HUES64 (cell line): ENCODE results near the gene TREML1.
"Not testable (repeated sequence)": the region's sequence is repeated elsewhere in the genome, so short reads cannot be mapped to it uniquely, and the experiment has no call there.

Source experiments
- H3K27ac ChIP-seq: 2 replicates; pipeline ENCODE4 v1.7.0; 2013; ENCODE audit warnings: low read depth, low read length, inconsistent platforms
- H3K27me3 ChIP-seq: 2 replicates; pipeline ENCODE4 v1.6.1; 2013; ENCODE audit warnings: mild to moderate bottlenecking, low read length; ENCODE audit not compliant: insufficient read depth
- H3K36me3 ChIP-seq: 2 replicates; pipeline ENCODE4 v1.6.1; 2013; ENCODE audit warnings: mild to moderate bottlenecking, low read length; ENCODE audit not compliant: insufficient read depth
- H3K4me1 ChIP-seq: 2 replicates; pipeline ENCODE4 v1.6.1; 2013; ENCODE audit warnings: mild to moderate bottlenecking, low read length, moderate library complexity; ENCODE audit not compliant: insufficient read depth
- H3K4me3 ChIP-seq: 2 replicates; pipeline ENCODE4 v1.5.1; 2013; ENCODE audit warnings: mild to moderate bottlenecking, low read length, moderate library complexity
- H3K9ac ChIP-seq: 2 replicates; pipeline ENCODE4 v1.6.1; 2013; ENCODE audit warnings: mild to moderate bottlenecking, low read depth, low read length
- H3K9me3 ChIP-seq: 2 replicates; pipeline ENCODE4 v1.6.1; 2013; ENCODE audit warnings: low read depth, low read length; ENCODE audit not compliant: insufficient read depth
- WGBS: fragments of 150-250, 120-280 bp; methylation state at CpG from one replicate; pipeline ENCODE4 v1.1.7; 2013; ENCODE audit warnings: missing lambda C conversion rate; 5-methylcytosine and 5-hydroxymethylcytosine counted together

The TREML1 gene

DNA sequence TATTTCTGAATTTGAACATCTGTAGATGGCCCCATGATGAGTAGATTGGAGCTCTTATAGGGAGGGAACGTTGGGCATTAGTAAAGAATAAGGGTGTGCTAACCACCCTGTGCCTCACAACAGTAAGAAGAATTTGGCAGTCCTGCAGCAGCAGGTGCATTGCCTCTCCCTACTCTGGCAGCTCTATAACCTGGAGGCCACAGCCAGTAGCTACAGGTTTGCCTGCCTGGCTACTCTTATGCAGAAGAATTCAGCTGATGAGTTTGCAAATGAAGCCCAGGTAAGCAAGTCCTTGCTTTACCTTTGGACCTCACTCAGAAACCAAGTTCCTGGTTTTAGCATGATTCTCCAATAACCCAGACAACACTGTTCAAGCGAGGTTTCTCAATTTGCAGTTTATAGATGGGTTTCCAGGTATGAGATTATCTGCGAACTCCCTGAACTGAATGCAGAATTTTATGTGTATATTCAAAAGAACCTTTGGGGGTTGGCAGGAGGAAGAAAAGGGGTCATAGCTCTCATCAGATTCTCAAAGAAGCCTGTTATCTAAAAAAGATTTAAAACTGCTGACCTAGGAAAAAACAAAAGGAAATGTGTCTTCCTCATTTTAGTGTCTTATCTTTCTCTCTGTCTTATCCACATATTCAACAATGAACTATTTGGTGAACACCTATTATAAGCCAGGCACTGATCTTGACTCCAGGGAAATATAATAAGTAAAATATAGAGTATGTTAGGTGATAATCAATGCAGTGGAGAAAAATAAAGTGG lies 18.9 kb downstream of the TREML1 start:
- Histone ChIP-seq H3K36me3 (no peaks in the 10 kb centered on the region; the same call in 1 of the 2 replicates), H3K27me3 (no peaks in the 10 kb centered on the region), H3K9me3 (no peaks in the 10 kb centered on the region), H3K27ac (no peak overlapping the region), H3K4me1 (peaks cover 3% of the 10 kb centered on the region), H3K4me3 (no peak overlapping the region), H3K9ac (no peak overlapping the region)
- WGBS: 94% methylated on average over 3 of the region's 3 CpGs

DNA sequence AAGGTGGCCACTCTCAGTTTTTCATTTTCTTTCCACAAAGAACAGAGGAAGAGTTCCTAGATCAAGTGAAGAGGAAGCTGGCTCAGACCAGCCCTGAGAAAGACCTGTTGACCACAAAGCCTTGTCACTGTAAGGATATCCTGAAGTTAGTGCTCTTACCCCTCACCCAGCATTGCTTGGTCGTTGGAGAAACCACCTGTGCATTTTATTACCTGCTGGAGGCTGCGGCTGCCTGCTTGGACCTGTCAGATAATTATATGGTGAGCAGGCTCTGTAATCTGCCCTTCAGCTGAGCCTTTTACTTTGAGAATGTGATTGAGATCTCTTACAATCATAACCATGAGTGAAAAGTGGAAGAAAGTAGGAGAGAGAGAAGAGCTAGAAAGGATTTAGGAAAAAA lies 21.9 kb downstream of the TREML1 start:
- Histone ChIP-seq H3K9me3 (no peaks in the 10 kb centered on the region), H3K27ac (no peak overlapping the region), H3K36me3 (no peaks in the 10 kb centered on the region; the same call in 1 of the 2 replicates), H3K27me3 (no peaks in the 10 kb centered on the region), H3K4me3 (no peak overlapping the region), H3K4me1 (peaks cover 3% of the 10 kb centered on the region; the same call in 1 of the 2 replicates), H3K9ac (no peak overlapping the region)
- 92% methylated on average over 2 of the region's 2 CpGs for WGBS

DNA sequence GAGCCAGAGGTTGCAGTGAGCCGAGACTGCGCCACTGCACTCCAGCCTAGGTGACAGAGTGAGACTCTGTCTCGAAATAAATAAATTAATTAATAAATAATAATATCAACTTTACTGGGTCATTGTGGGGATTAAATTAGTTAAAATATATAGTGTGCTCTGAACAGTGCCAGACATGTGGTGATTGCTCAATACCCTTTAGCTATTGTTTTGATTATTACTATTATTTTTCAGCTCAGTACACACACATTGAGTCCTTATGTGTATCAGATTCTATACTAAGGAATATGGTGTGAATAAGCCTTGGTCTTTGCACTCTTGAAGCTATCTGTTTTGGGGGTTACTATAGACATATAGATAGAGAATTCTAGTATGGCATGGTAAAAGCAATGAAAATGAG lies 28.9 kb downstream of the TREML1 start:
- no peaks in the 10 kb centered on the region for H3K4me1 ChIP-seq
- H3K4me3 ChIP-seq: no peak overlapping the region
- no peaks in the 10 kb centered on the region for H3K9me3 ChIP-seq
- 0 out of 2 replicates have a peak, but pooled peaks cover 8% of the 10 kb centered on the region for H3K36me3 ChIP-seq
- no peak overlapping the region for H3K27ac ChIP-seq
- H3K9ac ChIP-seq: no peak overlapping the region
- 100% methylated on average over 2 of the region's 3 CpGs for WGBS
- no peaks in the 10 kb centered on the region for H3K27me3 ChIP-seq

DNA sequence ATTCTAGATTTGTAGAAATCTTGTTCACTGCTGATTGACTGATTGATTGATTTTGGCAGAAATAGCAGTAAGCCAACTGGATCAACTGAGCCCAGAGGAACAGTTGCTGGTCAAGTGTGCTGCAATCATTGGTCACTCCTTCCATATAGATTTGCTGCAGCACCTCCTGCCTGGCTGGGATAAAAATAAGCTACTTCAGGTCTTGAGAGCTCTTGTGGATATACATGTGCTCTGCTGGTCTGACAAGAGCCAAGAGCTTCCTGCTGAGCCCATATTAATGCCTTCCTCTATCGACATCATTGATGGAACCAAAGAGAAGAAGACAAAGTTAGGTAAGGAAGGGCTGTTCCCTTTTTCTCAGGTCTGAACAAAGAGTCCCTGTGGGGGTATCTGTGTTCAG lies 31.2 kb downstream of the TREML1 start:
- WGBS: 88% methylated on average over 1 of the region's 1 CpG
- no peak overlapping the region for H3K4me3 ChIP-seq
- no peaks in the 10 kb centered on the region for H3K9me3 ChIP-seq
- no peak overlapping the region for H3K27ac ChIP-seq
- 0 out of 2 replicates have a peak, but pooled peaks cover 8% of the 10 kb centered on the region for H3K36me3 ChIP-seq
- no peak overlapping the region for H3K9ac ChIP-seq
- H3K4me1 ChIP-seq: no peaks in the 10 kb centered on the region
- no peaks in the 10 kb centered on the region for H3K27me3 ChIP-seq

DNA sequence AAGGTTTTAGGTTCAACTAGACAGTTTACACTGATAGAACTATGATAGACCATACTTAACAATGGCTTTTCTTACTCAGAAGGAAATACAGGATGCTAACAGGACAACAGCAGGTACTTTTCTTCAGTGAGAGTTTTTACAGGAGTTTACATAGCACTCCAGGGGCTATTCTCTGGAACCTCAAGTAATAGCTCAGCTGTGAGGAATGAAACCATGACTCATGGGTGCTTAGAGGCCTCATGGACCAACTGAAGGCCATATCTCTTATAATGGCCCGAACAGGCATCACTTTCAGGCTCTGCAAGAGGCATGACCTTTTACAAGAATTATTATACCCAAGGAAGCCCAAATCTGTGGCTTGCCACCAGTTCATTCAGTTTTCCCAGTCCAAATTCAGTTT lies 31.8 kb downstream of the TREML1 start:
- H3K9me3 ChIP-seq: no peaks in the 10 kb centered on the region
- 91% methylated on average over 1 of the region's 1 CpG for WGBS
- no peaks in the 10 kb centered on the region for H3K4me1 ChIP-seq
- 0 out of 2 replicates have a peak, but pooled peaks cover 8% of the 10 kb centered on the region for H3K36me3 ChIP-seq
- H3K27me3 ChIP-seq: no peaks in the 10 kb centered on the region
- no peak overlapping the region for H3K9ac ChIP-seq
- H3K27ac ChIP-seq: no peak overlapping the region
- H3K4me3 ChIP-seq: no peak overlapping the region

DNA sequence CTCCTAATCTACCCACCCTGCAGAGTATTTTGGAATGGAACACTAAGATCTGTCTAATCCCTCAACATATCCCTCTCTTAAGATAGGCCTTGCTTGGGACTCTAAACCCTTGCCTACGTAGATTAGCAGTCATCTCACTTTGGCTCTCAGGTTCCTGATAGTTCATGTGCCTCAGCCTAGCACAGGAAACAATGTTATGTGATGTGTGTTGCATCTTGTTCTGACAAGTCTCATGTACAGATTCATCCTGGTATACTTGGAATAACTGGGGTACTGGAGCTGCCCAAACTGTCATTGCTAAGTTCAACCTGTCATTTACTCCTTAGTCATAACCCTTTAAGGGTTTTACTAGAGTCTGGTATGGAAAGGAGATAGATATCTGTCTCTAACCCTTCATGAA lies 34.1 kb downstream of the TREML1 start:
- Histone ChIP-seq H3K4me1 (no peaks in the 10 kb centered on the region), H3K4me3 (no peak overlapping the region), H3K27me3 (no peaks in the 10 kb centered on the region), H3K27ac (no peak overlapping the region), H3K36me3 (0 out of 2 replicates have a peak, but pooled peaks cover 8% of the 10 kb centered on the region), H3K9me3 (no peaks in the 10 kb centered on the region), H3K9ac (no peak overlapping the region)
- 94% methylated on average over 1 of the region's 1 CpG for WGBS

DNA sequence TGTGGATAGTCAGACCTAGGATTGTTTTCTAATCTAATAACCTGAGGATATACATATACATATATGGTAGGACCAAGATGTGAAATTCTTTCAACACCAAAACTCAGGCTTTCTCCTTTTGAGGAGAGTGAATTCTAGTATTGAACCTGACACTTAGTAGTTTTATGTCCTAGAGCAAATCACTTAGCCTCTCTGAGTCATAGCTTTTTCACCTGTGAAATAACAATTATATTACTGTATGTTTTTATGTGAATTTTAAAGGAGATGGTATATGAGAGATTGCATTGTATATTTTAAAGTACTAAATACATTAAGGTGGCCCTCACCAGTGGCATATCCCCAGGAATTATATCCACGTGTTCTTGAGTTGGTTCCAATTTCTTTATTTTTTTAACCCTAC lies 34.6 kb downstream of the TREML1 start:
- H3K9me3 ChIP-seq: no peaks in the 10 kb centered on the region
- no peaks in the 10 kb centered on the region for H3K4me1 ChIP-seq
- H3K27ac ChIP-seq: no peak overlapping the region
- 94% methylated on average over 1 of the region's 1 CpG for WGBS
- H3K27me3 ChIP-seq: no peaks in the 10 kb centered on the region
- no peak overlapping the region for H3K4me3 ChIP-seq
- 0 out of 2 replicates have a peak, but pooled peaks cover 8% of the 10 kb centered on the region for H3K36me3 ChIP-seq
- no peak overlapping the region for H3K9ac ChIP-seq

DNA sequence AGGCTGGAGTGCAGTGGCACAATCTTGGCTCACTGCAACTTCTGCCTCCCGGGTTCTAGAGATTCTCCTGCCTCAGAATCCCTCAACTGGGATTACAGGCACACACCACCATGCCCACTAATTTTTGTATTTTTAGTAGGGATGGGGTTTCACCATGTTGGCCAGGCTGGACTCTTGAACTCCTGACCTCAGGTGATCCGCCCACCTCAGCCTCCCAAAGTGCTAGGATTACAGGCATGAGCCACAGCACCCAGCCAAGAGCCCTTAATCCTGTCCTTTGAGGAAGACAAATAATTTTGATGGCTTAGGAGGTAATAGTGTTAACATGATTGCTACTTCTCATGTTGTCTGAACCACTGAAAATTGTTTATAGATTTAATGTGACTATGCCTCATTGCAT lies 39.1 kb downstream of the TREML1 start:
- H3K27me3 ChIP-seq, H3K4me1 ChIP-seq, H3K27ac ChIP-seq, H3K36me3 ChIP-seq, H3K9me3 ChIP-seq, H3K4me3 ChIP-seq, H3K9ac ChIP-seq: not testable (repeated sequence)
- WGBS: 88% methylated on average over 2 of the region's 2 CpGs

DNA sequence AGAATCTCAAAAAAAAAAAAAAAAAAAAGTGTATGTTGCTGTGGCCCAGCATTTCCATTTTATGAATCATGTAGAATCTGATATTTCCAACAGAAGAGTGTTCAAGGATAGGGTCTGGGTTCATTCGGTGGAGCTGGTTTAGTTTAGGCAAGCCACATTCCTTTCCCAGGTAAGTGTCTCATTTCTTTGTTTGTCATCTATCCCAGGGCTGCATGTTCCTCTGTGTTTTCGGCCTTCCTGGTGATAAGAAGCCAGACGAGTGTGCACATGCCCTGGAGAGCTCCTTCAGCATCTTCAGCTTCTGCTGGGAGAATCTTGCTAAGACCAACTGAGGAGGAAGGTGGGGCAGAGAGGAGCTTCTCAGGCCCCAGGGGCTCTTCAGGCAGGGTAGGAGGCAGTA lies 43.1 kb downstream of the TREML1 start:
- no peaks in the 10 kb centered on the region for H3K36me3 ChIP-seq
- no peak overlapping the region for H3K9ac ChIP-seq
- H3K9me3 ChIP-seq: no peaks in the 10 kb centered on the region
- 91% methylated on average over 3 of the region's 3 CpGs for WGBS
- no peak overlapping the region for H3K4me3 ChIP-seq
- H3K27ac ChIP-seq: no peak overlapping the region
- no peaks in the 10 kb centered on the region for H3K27me3 ChIP-seq
- H3K4me1 ChIP-seq: no peaks in the 10 kb centered on the region

DNA sequence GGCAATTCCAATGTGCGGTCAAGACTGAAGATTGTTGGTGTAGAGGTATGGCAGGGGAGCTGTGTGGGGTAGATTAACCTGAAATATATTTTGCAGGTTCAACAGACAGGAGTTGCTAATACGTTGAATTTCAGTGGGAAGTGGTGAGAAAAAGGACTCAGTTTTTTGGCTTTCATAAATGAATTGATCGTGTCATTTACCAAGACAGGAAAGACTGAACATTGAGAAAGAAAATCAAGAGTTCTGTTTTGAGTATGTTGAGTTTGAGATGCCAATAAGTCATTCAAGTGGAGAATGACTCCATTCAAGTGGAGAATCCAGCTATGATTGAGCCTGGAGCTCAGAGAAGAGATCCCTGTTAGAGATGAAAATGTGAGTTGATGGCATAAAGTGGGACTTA lies 50.3 kb downstream of the TREML1 start:
- H3K27me3 ChIP-seq: no peaks in the 10 kb centered on the region
- 89% methylated on average over 3 of the region's 3 CpGs for WGBS
- H3K27ac ChIP-seq: no peak overlapping the region
- H3K36me3 ChIP-seq: peaks cover 34% of the 10 kb centered on the region
- H3K9ac ChIP-seq: no peak overlapping the region
- H3K4me1 ChIP-seq: no peaks in the 10 kb centered on the region
- H3K4me3 ChIP-seq: no peak overlapping the region
- H3K9me3 ChIP-seq: no peaks in the 10 kb centered on the region

DNA sequence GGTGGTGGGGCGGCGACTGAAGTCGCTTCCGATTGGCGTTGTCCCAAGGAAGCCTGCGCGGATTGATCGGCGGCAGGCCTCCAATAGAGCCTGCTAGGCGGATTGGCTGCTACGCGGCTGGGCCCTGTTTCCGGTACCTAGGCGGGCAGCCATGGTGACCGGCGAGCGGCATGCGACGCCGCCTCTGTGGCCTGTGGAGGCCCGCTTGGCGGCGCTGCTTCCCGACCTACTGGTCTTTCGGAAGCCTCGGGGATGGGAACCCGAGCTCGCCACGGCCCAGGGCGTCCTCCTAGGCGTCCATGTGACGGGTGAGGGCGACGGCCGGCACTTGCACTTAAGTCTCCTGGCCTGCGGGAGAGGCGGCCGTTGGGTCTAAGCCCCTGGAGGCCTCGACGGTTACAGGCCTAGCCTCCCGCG lies 53.3 kb downstream of the TREML1 start:
- Histone ChIP-seq H3K9ac (no peak overlapping the region), H3K27ac (no peak overlapping the region), H3K9me3 (no peaks in the 10 kb centered on the region), H3K36me3 (peaks cover 64% of the 10 kb centered on the region), H3K4me3 (no peak overlapping the region), H3K27me3 (no peaks in the 10 kb centered on the region), H3K4me1 (no peaks in the 10 kb centered on the region)
- WGBS: 95% methylated on average over 42 of the region's 42 CpGs
